Heart right ventricle (tissue), 16 donors: ENCODE data around the gene ZNF362. TPM values are rescaled to one million over a fixed set of nuclear protein-coding genes. Genes with fewer than 3 reads are reported as not detected.
A peak's percentile ranks its signal among the peaks of the same experiment; 100 is the strongest.

Experiments used
- ATAC-seq, 8 donors: fragments of 200-7000 bp; cut with Tn5 transposase; one replicate each; pipeline ENCODE4 v1.9.1; 2020; ENCODE audit warnings: mild to moderate bottlenecking in 8 of 8, moderate library complexity in 8 of 8, moderate number of reproducible peaks in 1 of 8
- DNase-seq, 2 donors: peaks; one replicate each; pipeline ENCODE4 v3.0.0-alpha.2; 2020
- H3K27ac ChIP-seq, 10 donors: fragments of 200-600 bp; sonication (generic) in 2 of 10; one replicate each; pipeline versions ENCODE4 v1.5.0 to v1.8.0; 2020 to 2022; ENCODE audit warnings: mild to moderate bottlenecking in 3 of 10
- H3K27me3 ChIP-seq, 7 donors: fragments of 200-600 bp; one replicate each; pipeline ENCODE4 v1.8.0; 2021 to 2022; ENCODE audit warnings: mild to moderate bottlenecking in 2 of 7
- H3K36me3 ChIP-seq, 9 donors: fragments of 200-600 bp; sonication (generic) in 1 of 9; one replicate each; pipeline versions ENCODE4 v1.5.0 to v1.8.0; 2020 to 2022; ENCODE audit warnings: mild to moderate bottlenecking in 2 of 9
- H3K4me1 ChIP-seq, 9 donors: fragments of 200-600 bp; sonication (generic) in 1 of 9; one replicate each; pipeline versions ENCODE4 v1.5.0 to v1.8.0; 2020 to 2022; ENCODE audit warnings: mild to moderate bottlenecking in 4 of 9
- H3K4me3 ChIP-seq, 10 donors: fragments of 200-600 bp; sonication (generic) in 2 of 10; one replicate each; pipeline versions ENCODE4 v1.5.0 to v1.8.0; 2020 to 2022; ENCODE audit warnings: mild to moderate bottlenecking in 7 of 10, moderate library complexity in 2 of 10
- H3K9me3 ChIP-seq, 11 donors: fragments of 200-600 bp in 10 of 11; sonication (generic) in 2 of 11; one replicate each; pipeline versions ENCODE4 v1.5.0 to v1.8.0; 2013 to 2022; ENCODE audit warnings: mild to moderate bottlenecking in 2 of 11, control low read depth in 1 of 11, moderate library complexity in 1 of 11
- WGBS, 2 donors: extraction: QIAGEN DNeasy Blood & Tissue Kit; methylation state at CpG; one replicate each; pipeline ENCODE4 v1.1.7; 2013; ENCODE audit warnings: inconsistent platforms in 1 of 2; 5-methylcytosine and 5-hydroxymethylcytosine counted together
- intact Hi-C, 10 donors: fragments of 100-400 bp; cut with DNase I; formaldehyde crosslinking; loops; one replicate each; pipeline versions ENCODE4 v1.11.1 to v1.14.2; 2022
- polyA plus RNA-seq, 2 donors: library from polyadenylated mRNA; stranded (reverse); fragments of 200-250 nt; gene quantifications; one replicate each; pipeline ENCODE4 v1.2.3, GENCODE V29; 2013
- total RNA-seq, 10 donors: library from RNA; stranded (reverse); fragmentation: NEBNext Ultra II Directional in 3 of 10; extraction: Animal tissue kit (Norgen Biotek cat#: 25700) in 3 of 10; gene quantifications; one replicate each; pipeline versions ENCODE4 v1.2.1 to v1.2.4, GENCODE V29; 2021 to 2023
- TF ChIP-seq, protein P1 (sequence below), 9 donors: fragments of 200-600 bp; sonication (generic) in 2 of 9; IDR thresholded peaks; one replicate each; pipeline versions ENCODE4 v1.5.0 to v1.8.0; 2021 to 2022; ENCODE audit warnings: antibody characterized with exemption in 9 of 9, mild to moderate bottlenecking in 5 of 9, moderate library complexity in 1 of 9
- donor health status: Arrhythmogenic right ventricular cardiomyopathy.
- donor health status: ischemic (EF 13 %, LVEDD 7.1; RV severe dilation, severe dysfunction).
- donor health status: healthy with polysubstance abuse.
- donor health status: DM: no; HTN: yes; CAD: no.
- donor health status: DM: no; HTN: no; CAD: no.
- donor health status: ischemic (EF 25% LVEDD 6.9; RV normal size, moderate dysfunction).
- donor health status: ischemic (EF 25% LVEDD 5.7; RV mildly dilated, moderate dysfunction).
- donor health status: healthy.
- donor health status: DM: yes; HTN: yes; CAD: no.
- donor health status: Ischemic cardiomyopathy.
- donor health status: ischemic (EF 35%, LVEDD 5.7; RV mildly dilated, moderate dysfunction).
- donor health status: nonischemic (EF 11% LVEDD 7.7; RV severe dilation, severe dysfunction).
- donor health status: DM: yes; HTN: yes; CAD: no.
- donor health status: PGD.
- donor health status: ischemic (EF 29% LVEDD 5.4; RV normal size, mild dysfunction).
- donor health status: nonischemic (EF 23%, LVEDD 6.1; RV moderate dilation, normal function).

The ZNF362 gene
- total and polyA plus RNA-seq, 12 donors, result 9.1 to 39.2 (median 31.3) TPM

DNA sequence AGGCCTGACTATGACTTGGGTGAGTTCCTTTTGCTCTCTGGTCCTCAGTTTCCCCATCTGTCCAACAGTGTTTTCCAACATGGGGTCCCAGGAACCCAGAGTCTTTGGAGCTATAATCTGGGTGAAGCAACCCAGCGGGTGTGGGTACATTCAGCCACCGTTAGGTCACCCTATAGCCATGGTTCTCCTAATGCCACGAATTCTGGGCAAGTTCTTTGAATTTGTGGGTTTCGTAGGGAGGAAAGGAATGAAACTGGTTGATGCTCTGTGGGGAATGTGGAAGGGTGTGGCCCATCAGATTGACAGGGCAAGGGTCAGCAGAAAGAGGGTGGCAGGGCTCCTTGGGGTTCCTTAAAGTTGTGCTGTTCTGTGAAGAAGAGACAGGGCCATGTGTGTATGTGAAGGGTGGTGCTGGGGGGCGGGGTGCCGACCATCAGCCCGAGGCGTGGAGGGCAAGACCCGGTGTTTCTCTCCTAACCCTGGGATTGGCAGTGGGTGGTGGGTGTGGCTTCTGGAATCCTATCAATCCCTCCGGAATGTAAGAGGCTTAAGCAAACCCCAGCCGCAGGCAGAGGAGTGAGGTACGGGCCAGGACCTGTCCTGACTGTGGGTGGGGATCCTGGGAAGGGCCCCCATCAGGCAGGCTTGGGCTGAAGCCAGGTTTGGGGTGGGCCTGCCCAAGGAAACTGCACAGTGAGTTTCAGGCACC, 35.5 kb upstream of the ZNF362 start:
- Histone ChIP-seq H3K27me3 (no peaks in the 10 kb centered on the region), H3K27ac (no peak overlapping the region), H3K4me3 (no peak overlapping the region), H3K9me3 (peaks cover 0 to 27% (median 11%) of the 10 kb centered on the region in 11 donors), H3K4me1 (peaks cover 0 to 25% (median 6%) of the 10 kb centered on the region in 9 donors), H3K36me3 (no peaks in the 10 kb centered on the region)
- no peak for DNase-seq
- 58 to 62% methylated on average over 12 of the region's 12 CpGs for WGBS, 2 donors
- intact Hi-C loops, result loop anchor here in 9 of 10 donors (5.0 to 10.0 kb wide), 11 partner anchors 71 to 394 kb away; partner anchors contain the start of gene ZSCAN20 (in 1 of the 9)
- peak in 1 of 8 donors; percentile 38 for ATAC-seq
- TF ChIP-seq, protein P1, sequence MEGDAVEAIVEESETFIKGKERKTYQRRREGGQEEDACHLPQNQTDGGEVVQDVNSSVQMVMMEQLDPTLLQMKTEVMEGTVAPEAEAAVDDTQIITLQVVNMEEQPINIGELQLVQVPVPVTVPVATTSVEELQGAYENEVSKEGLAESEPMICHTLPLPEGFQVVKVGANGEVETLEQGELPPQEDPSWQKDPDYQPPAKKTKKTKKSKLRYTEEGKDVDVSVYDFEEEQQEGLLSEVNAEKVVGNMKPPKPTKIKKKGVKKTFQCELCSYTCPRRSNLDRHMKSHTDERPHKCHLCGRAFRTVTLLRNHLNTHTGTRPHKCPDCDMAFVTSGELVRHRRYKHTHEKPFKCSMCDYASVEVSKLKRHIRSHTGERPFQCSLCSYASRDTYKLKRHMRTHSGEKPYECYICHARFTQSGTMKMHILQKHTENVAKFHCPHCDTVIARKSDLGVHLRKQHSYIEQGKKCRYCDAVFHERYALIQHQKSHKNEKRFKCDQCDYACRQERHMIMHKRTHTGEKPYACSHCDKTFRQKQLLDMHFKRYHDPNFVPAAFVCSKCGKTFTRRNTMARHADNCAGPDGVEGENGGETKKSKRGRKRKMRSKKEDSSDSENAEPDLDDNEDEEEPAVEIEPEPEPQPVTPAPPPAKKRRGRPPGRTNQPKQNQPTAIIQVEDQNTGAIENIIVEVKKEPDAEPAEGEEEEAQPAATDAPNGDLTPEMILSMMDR (IDR thresholded peaks at IDR 0.05), result no peak

DNA sequence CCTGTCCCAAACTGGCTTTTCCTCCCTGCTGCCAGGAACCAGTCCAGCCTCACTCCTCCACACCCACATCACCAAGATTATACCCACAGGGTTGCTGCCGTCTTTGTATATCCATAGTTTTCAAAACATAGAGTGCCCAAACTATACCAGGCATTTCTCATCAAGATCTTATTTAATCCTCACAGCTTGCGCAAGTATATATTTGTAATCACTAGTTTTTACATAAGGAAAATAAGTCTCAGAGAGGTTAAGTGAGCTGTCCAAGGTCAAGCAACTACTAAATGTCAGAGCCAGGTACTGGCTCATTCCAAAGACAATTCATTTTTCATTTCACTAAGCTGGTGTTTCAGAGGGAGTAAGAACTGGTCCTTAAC, 34.9 kb upstream of the ZNF362 start:
- Histone ChIP-seq H3K27me3 (no peaks in the 10 kb centered on the region), H3K27ac (no peak overlapping the region), H3K36me3 (no peaks in the 10 kb centered on the region), H3K9me3 (peaks cover 0 to 27% (median 11%) of the 10 kb centered on the region in 11 donors), H3K4me1 (peaks cover 0 to 25% (median 6%) of the 10 kb centered on the region in 9 donors), H3K4me3 (no peak overlapping the region)
- WGBS, 2 donors, result 65 to 70% methylated on average over 2 of the region's 2 CpGs
- ATAC-seq, result no peak
- TF ChIP-seq, protein P1 (IDR thresholded peaks at IDR 0.05), result no peak
- intact Hi-C loops, result loop anchor here in 9 of 10 donors (5.0 to 10.0 kb wide), 11 partner anchors 71 to 393 kb away; partner anchors contain the start of gene ZSCAN20 (in 1 of the 9)
- DNase-seq, result no peak

DNA sequence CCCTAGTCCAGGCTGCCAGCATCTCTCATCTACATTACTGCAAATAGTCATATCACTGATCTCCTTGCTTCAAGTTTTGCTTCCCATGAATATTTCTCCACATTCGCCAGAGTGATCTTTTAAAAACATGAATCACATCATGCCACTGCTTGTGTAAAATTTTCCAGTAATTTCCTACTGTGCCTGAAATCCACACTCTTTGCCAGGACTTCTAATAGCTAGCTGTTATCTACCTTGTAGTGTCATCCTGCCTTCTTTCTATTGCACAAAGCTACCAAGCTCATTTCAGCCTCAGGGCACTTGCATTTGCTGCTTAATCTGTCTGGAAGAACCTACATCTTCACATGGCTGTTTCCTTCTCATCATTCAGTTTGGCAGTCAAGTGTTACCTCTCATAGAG, 33.9 kb upstream of the ZNF362 start:
- TF ChIP-seq, protein P1 (IDR thresholded peaks at IDR 0.05), result no peak
- intact Hi-C loops, result loop anchor here in 9 of 10 donors (5.0 to 10.0 kb wide), 11 partner anchors 70 to 392 kb away; partner anchors contain the start of gene ZSCAN20 (in 1 of the 9)
- 89 to 90% methylated on average over 1 of the region's 1 CpG for WGBS, 2 donors
- peaks cover 0 to 27% (median 11%) of the 10 kb centered on the region in 11 donors for H3K9me3 ChIP-seq
- DNase-seq, result no peak
- no peak overlapping the region for H3K4me3 ChIP-seq
- no peaks in the 10 kb centered on the region for H3K27me3 ChIP-seq
- no peak overlapping the region for H3K27ac ChIP-seq
- peaks cover 0 to 25% (median 6%) of the 10 kb centered on the region in 9 donors for H3K4me1 ChIP-seq
- no peak for ATAC-seq
- H3K36me3 ChIP-seq, result no peaks in the 10 kb centered on the region

DNA sequence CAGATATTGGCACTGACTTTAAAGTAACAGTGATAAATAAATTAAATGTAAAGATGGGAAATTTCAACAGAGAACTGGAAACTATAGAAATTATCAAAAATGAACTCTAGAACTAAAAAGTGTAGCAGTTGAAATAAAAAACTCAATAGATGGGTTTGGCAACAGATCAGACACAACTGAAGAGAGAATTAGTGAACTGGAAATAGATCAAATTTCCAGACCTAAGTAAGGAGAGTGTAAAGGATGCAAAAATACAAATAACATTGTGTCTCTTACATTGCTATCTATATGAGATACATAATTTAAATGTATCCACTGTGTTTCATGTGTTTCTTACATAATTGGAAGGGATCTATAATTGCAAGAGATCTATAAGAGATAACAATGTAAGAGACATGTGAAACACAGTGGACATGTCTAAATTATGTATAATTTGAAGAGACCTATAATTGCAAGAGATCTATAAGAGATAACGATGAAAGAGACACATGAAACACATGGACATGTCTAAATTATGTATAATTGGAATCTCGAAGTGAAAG, 32.1 kb upstream of the ZNF362 start:
- H3K9me3 ChIP-seq, result peaks cover 0 to 27% (median 11%) of the 10 kb centered on the region in 11 donors
- TF ChIP-seq, protein P1 (IDR thresholded peaks at IDR 0.05), result no peak
- H3K4me3 ChIP-seq, result no peak overlapping the region
- DNase-seq (no peak), ATAC-seq (no peak)
- no peaks in the 10 kb centered on the region for H3K36me3 ChIP-seq
- 78 to 82% methylated on average over 2 of the region's 2 CpGs for WGBS, 2 donors
- intact Hi-C loops, result loop anchor here in 9 of 10 donors (5.0 to 10.0 kb wide), 11 partner anchors 68 to 391 kb away; partner anchors contain the start of gene ZSCAN20 (in 1 of the 9)
- peaks cover 0 to 35% (median 7%) of the 10 kb centered on the region in 9 donors for H3K4me1 ChIP-seq
- no peak overlapping the region for H3K27ac ChIP-seq
- H3K27me3 ChIP-seq, result no peaks in the 10 kb centered on the region
